ENCODE data around the gene NEURL3.

DNA sequence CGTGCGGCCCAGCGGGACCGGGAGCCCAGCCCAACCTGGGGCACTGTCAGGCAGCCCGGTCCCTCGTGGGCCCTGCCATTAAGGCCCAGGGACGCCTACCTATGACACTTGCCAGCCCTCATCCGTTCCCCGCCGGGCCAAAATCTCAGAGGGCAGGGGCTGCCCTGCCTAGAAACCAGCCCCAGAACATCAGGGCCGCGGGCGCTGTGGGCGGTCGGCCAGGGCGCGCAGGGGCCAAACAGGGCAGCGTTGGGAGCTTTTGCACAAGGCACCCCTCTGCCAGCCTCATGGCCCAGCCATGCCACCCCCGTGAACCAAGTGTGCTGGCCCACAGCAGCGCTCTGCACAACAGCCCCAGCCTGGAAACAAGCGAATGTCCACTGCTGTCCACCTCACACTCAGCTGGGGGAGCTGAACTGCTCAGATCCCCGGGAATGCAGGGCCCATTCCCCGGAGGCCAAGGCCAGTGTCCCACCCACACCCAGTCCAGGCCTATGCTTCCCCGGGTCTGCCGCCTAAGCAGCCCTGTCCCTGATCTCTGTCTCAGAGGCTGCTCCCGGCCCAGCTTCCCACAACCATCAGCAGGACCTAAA, 3.5 kb upstream of the NEURL3 start:
- TF ChIP-seq ARNTL (CRISPR knock-in tag; IDR thresholded peaks at IDR 0.05; ENCODE audit: borderline replicate concordance, low read depth) (no peak), CREB5 (CRISPR knock-in tag; IDR thresholded peaks at IDR 0.05; ENCODE audit: low read depth) (no peak), ZFP3 (CRISPR knock-in tag; IDR thresholded peaks at IDR 0.05) (no peak), ZNF565 (CRISPR knock-in tag; conservative IDR thresholded peaks at IDR 0.05; ENCODE audit: low read depth) (no peak), PATZ1 (CRISPR knock-in tag; IDR thresholded peaks at IDR 0.05; ENCODE audit: borderline replicate concordance) (no peak), BACH2 (CRISPR knock-in tag; IDR thresholded peaks at IDR 0.05; ENCODE audit: borderline replicate concordance) (no peak), ZC3H10 (CRISPR knock-in tag; IDR thresholded peaks at IDR 0.05) (no peak), GLIS3 (CRISPR knock-in tag; IDR thresholded peaks at IDR 0.05) (no peak), ESRRG (CRISPR knock-in tag; IDR thresholded peaks at IDR 0.05) (no peak), ISL1 (CRISPR knock-in tag; IDR thresholded peaks at IDR 0.05) (no peak), SNAI2 (CRISPR knock-in tag; IDR thresholded peaks at IDR 0.05) (no peak), RARB (CRISPR knock-in tag; IDR thresholded peaks at IDR 0.05) (no peak), TSHZ2 (CRISPR knock-in tag; IDR thresholded peaks at IDR 0.05) (no peak)
- TF ChIP-seq, protein P1, sequence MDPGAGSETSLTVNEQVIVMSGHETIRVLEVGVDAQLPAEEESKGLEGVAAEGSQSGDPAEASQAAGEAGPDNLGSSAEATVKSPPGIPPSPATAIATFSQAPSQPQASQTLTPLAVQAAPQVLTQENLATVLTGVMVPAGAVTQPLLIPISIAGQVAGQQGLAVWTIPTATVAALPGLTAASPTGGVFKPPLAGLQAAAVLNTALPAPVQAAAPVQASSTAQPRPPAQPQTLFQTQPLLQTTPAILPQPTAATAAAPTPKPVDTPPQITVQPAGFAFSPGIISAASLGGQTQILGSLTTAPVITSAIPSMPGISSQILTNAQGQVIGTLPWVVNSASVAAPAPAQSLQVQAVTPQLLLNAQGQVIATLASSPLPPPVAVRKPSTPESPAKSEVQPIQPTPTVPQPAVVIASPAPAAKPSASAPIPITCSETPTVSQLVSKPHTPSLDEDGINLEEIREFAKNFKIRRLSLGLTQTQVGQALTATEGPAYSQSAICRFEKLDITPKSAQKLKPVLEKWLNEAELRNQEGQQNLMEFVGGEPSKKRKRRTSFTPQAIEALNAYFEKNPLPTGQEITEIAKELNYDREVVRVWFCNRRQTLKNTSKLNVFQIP (CRISPR knock-in tag; IDR thresholded peaks at IDR 0.05; ENCODE audit: borderline replicate concordance, low read depth) = no peak

Data from SK-N-SH treated with all-trans-retinoic acid at 6 μM for 48 hours (cell line).